Esophagus (tissue), 2 donors: ENCODE data around the gene COL25A1. TPM values are rescaled to one million over a fixed set of nuclear protein-coding genes. Genes with fewer than 3 reads are reported as not detected.

ENCODE experiments used
- H3K27ac ChIP-seq, 2 donors: one replicate each; pipeline ENCODE4 v1.5.1; 2013; ENCODE audit warnings: low read depth in 2 of 2, mild to moderate bottlenecking in 2 of 2, inconsistent platforms in 1 of 2, low read length in 1 of 2, moderate library complexity in 1 of 2
- H3K27me3 ChIP-seq, 2 donors: one replicate each; pipeline ENCODE4 v1.6.1; 2013; ENCODE audit warnings: low read length in 2 of 2, control low read depth in 1 of 2, mild to moderate bottlenecking in 1 of 2; ENCODE audit not compliant: insufficient read depth in 2 of 2, control insufficient read depth in 1 of 2
- H3K36me3 ChIP-seq, 2 donors: one replicate each; pipeline ENCODE4 v1.6.1; 2013; ENCODE audit warnings: low read length in 1 of 2; ENCODE audit not compliant: control insufficient read depth in 2 of 2, insufficient read depth in 2 of 2
- H3K4me1 ChIP-seq, 2 donors: one replicate each; pipeline ENCODE4 v1.6.1; 2013; ENCODE audit warnings: low read length in 1 of 2; ENCODE audit not compliant: control insufficient read depth in 2 of 2, insufficient read depth in 2 of 2
- H3K4me3 ChIP-seq, 2 donors: one replicate each; pipeline ENCODE4 v1.5.1; 2013; ENCODE audit warnings: low read length in 2 of 2, mild to moderate bottlenecking in 2 of 2, low read depth in 1 of 2, moderate library complexity in 1 of 2
- H3K9me3 ChIP-seq, 2 donors: one replicate each; pipeline ENCODE4 v1.6.1; 2013; ENCODE audit warnings: mild to moderate bottlenecking in 2 of 2, low read depth in 1 of 2, low read length in 1 of 2, moderate library complexity in 1 of 2; ENCODE audit not compliant: control insufficient read depth in 2 of 2, insufficient read depth in 1 of 2
- WGBS, 2 donors: extraction: QIAGEN DNeasy Blood & Tissue Kit; methylation state at CpG; one replicate each; pipeline ENCODE4 v1.1.7; 2013; 5-methylcytosine and 5-hydroxymethylcytosine counted together
- polyA plus RNA-seq, 2 donors: library from polyadenylated mRNA; stranded (reverse); fragments of 200-250 nt; gene quantifications; one replicate each; pipeline ENCODE4 v1.2.3, GENCODE V29; 2013
- donor health status: healthy with polysubstance abuse.
- donor health status: Bipolar disorder and iron deficiency.

Gene COL25A1
- polyA plus RNA-seq, 2 donors = 0.02 to 0.06 TPM

GRCh38 chr4:108919226-108919893 is 383.1 kb downstream of the COL25A1 start:
- Histone ChIP-seq H3K4me1 (no peaks in the 10 kb centered on the region), H3K27me3 (no peaks in the 10 kb centered on the region), H3K9me3 (no peaks in the 10 kb centered on the region), H3K27ac (no peak overlapping the region), H3K4me3 (no peak overlapping the region), H3K36me3 (no peaks in the 10 kb centered on the region)
- 75% methylated on average over 5 of the region's 5 CpGs for WGBS, 2 donors

GRCh38 chr4:108917255-108917654 is 385.2 kb downstream of the COL25A1 start:
- Histone ChIP-seq H3K27me3 (no peaks in the 10 kb centered on the region), H3K4me3 (no peak overlapping the region), H3K27ac (no peak overlapping the region), H3K9me3 (no peaks in the 10 kb centered on the region), H3K36me3 (no peaks in the 10 kb centered on the region), H3K4me1 (no peaks in the 10 kb centered on the region)
- WGBS, 2 donors = 57 to 75% methylated on average over 5 of the region's 5 CpGs

GRCh38 chr4:108916638-108917037 is 385.8 kb downstream of the COL25A1 start:
- Histone ChIP-seq H3K27ac (no peak overlapping the region), H3K9me3 (no peaks in the 10 kb centered on the region), H3K36me3 (no peaks in the 10 kb centered on the region), H3K4me1 (no peaks in the 10 kb centered on the region), H3K27me3 (no peaks in the 10 kb centered on the region), H3K4me3 (no peak overlapping the region)
- 84 to 89% methylated on average over 4 of the region's 4 CpGs for WGBS, 2 donors

GRCh38 chr4:108906866-108907367 is 395.5 kb downstream of the COL25A1 start:
- H3K36me3 ChIP-seq = no peaks in the 10 kb centered on the region
- H3K27ac ChIP-seq = no peak overlapping the region
- H3K27me3 ChIP-seq = no peaks in the 10 kb centered on the region
- 79 to 89% methylated on average over 8 of the region's 8 CpGs for WGBS, 2 donors
- H3K9me3 ChIP-seq = no peaks in the 10 kb centered on the region
- no peak overlapping the region for H3K4me3 ChIP-seq
- no peaks in the 10 kb centered on the region for H3K4me1 ChIP-seq

- H3K36me3 ChIP-seq = no peaks in the 10 kb centered on the region
- 88 to 90% methylated on average over 6 of the region's 6 CpGs for WGBS, 2 donors
Observed at GRCh38 chr4:108906006-108906405, 396.5 kb downstream of the COL25A1 start.

GRCh38 chr4:108903464-108904221 is 398.8 kb downstream of the COL25A1 start:
- no peak overlapping the region for H3K4me3 ChIP-seq

More at GRCh38 chr4:108906006-108906405, 396.5 kb downstream of the COL25A1 start:
- H3K27ac ChIP-seq = no peak overlapping the region
- no peaks in the 10 kb centered on the region for H3K27me3 ChIP-seq
- H3K4me1 ChIP-seq = no peaks in the 10 kb centered on the region
- no peaks in the 10 kb centered on the region for H3K9me3 ChIP-seq
- no peak overlapping the region for H3K4me3 ChIP-seq

GRCh38 chr4:108902769-108903168 is 399.7 kb downstream of the COL25A1 start:
- WGBS, 2 donors = 53 to 56% methylated on average over 3 of the region's 3 CpGs
- H3K4me3 ChIP-seq = no peak overlapping the region
- H3K9me3 ChIP-seq = no peaks in the 10 kb centered on the region
- no peak overlapping the region for H3K27ac ChIP-seq
- H3K36me3 ChIP-seq = no peaks in the 10 kb centered on the region
- no peaks in the 10 kb centered on the region for H3K4me1 ChIP-seq
- no peaks in the 10 kb centered on the region for H3K27me3 ChIP-seq

More at GRCh38 chr4:108903464-108904221, 398.8 kb downstream of the COL25A1 start:
- Histone ChIP-seq H3K4me1 (no peaks in the 10 kb centered on the region), H3K9me3 (no peaks in the 10 kb centered on the region), H3K36me3 (no peaks in the 10 kb centered on the region), H3K27ac (no peak overlapping the region), H3K27me3 (no peaks in the 10 kb centered on the region)
- whole genome bisulfite sequencing, 2 donors = 87 to 89% methylated on average over 4 of the region's 4 CpGs

- Histone ChIP-seq H3K36me3 (no peaks in the 10 kb centered on the region), H3K4me1 (no peaks in the 10 kb centered on the region), H3K9me3 (no peaks in the 10 kb centered on the region), H3K27ac (no peak overlapping the region), H3K4me3 (no peak overlapping the region), H3K27me3 (no peaks in the 10 kb centered on the region)
- WGBS, 2 donors = 82 to 95% methylated on average over 1 of the region's 1 CpG
Observed at GRCh38 chr4:108901291-108901690, 401.2 kb downstream of the COL25A1 start.

GRCh38 chr4:108900018-108900580 is 402.4 kb downstream of the COL25A1 start:
- H3K27ac ChIP-seq = no peak overlapping the region
- WGBS, 2 donors = 59 to 74% methylated on average over 3 of the region's 3 CpGs
- H3K27me3 ChIP-seq = no peaks in the 10 kb centered on the region
- H3K36me3 ChIP-seq = no peaks in the 10 kb centered on the region
- no peak overlapping the region for H3K4me3 ChIP-seq
- H3K4me1 ChIP-seq = no peaks in the 10 kb centered on the region
- H3K9me3 ChIP-seq = no peaks in the 10 kb centered on the region
